CD4-positive, alpha-beta T cell treated with Interleukin-4 for 1 hour (primary cell): ENCODE measurements around the gene ERRFI1.
"Not testable (repeated sequence)": the region's sequence is repeated elsewhere in the genome, so short reads cannot be mapped to it uniquely, and the experiment has no call there.

Experiments used
- DNase-seq, 2 donors: peaks; one replicate each; pipeline ENCODE4 v3.0.0-alpha.2; 2020 to 2022

ERRFI1 gene

GRCh38 chr1:7967651-7968050, 58.5 kb downstream of the ERRFI1 start:
- DNase-seq, result no peak

GRCh38 chr1:7967196-7967595, 58.9 kb downstream of the ERRFI1 start:
- no peak for DNase-seq

GRCh38 chr1:7964476-7964875, 61.6 kb downstream of the ERRFI1 start:
- DNase-seq, result no peak

- DNase-seq, result not testable (repeated sequence)
Measured at GRCh38 chr1:7963841-7964240, 62.3 kb downstream of the ERRFI1 start.

GRCh38 chr1:7963378-7963730, 62.8 kb downstream of the ERRFI1 start:
- not testable (repeated sequence) for DNase-seq

- no peak for DNase-seq
Measured at GRCh38 chr1:7962636-7963377, 63.3 kb downstream of the ERRFI1 start.

GRCh38 chr1:7962014-7962335, 64.1 kb downstream of the ERRFI1 start:
- peak; percentile 62 to 78 for DNase-seq
